GM18951 (cell line): ENCODE data around the gene LMF1.

Source experiments
- POLR2A ChIP-seq: IDR thresholded peaks from 4 replicates; pipeline ENCODE4 v1.6.1; 2011; ENCODE audit warnings: mild to moderate bottlenecking; ENCODE audit not compliant: insufficient read length, insufficient read depth; ENCODE audit errors: extremely low read depth
- in situ Hi-C: fragments of 300-500 bp; cut with MboI; formaldehyde crosslinking; loops from one replicate; pipeline ENCODE4 v1.12.0; 2022; ENCODE audit warnings: low sequenced_read_pairs, mixed read lengths, inconsistent platforms; ENCODE audit not compliant: unreplicated experiment

The LMF1 gene

DNA sequence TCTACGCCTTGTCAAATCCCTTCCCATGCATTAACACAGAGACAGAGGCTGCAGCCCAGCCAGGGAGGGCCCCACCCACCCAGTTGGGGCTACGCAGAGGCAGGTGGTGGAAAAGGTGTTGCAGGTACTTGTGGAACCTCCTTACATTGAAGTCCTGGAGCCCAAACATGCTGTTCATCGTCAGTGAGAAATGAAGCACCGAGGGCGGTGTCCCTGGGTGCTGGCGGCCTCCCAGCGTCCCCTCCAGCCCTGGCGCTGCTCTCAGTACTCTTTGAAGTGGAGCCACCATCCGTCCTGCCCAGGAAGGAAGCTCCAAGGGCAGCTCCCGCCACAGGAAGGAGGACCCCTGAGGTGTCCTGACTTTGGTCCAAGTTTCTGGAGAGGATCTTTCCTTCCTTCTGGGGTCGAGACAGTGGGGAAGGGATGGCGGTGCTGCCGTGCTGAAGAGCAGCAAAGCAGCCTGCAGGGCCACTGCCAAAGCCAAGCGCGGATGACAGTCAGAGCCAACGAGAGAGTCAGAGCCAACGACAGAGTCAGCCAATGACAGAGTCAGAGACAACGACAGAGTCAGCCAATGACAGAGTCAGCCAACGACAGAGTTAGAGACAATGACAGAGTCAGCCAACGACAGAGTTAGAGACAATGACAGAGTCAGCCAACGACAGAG is 23.4 kb downstream of the LMF1 start:
- no peak for TF ChIP-seq POLR2A
- in situ Hi-C loops = no loop called here

DNA sequence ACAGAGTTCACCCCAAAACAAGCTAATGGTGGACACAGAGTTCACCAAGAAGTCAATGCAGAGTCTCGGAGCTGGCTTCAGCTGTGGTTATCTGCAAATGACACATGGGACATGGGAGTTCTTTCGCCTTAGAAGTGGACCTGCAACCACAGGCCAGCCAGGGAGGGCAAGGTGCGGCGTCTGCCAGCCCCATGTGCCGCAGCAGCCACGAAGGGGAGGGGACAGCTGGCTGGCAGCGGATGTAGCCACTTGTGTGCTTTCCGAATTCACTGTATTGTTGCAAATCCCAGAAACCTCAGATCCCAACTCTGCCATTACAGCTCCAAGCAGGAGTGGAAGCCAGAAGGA is 24.8 kb downstream of the LMF1 start:
- in situ Hi-C loops = no loop called here
- no peak for TF ChIP-seq POLR2A

DNA sequence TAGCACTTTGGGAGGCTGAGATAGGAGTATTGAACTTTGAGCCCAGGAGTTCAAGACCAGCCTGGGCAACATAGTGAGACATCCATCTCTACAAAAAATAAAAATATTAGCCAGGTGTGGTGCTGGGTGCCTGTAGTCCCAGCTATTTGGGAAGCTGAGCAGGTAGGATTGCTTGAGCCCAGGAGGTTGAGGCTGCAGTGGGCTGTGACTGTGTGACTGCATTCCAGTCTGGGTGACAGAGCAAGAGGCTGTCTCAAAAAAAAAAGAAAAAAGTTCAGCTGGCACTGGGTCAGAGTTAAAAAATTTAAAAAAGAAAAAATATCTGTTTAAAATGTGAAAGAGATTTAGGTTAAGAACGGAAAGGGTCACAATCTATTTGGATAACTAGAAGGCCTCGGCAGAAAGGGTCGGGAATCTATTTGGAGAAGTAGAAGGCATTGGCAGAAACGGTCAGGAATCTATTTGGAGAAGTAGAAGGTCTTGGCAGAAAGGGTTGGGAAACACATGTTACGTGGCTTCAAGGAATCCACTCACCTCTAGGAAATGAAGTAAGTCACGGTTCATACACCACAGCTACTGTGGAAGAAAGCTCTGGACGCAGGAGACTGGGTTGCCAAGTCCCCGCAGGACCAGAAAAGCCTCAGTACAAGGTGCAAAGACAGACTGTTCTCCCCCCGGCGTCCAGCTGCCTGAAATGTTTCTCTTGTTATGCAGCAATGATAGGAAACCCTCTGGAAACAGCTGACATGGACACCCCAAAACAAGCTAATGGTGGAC is 25.3 kb downstream of the LMF1 start:
- in situ Hi-C loops = no loop called here
- no peak for TF ChIP-seq POLR2A

DNA sequence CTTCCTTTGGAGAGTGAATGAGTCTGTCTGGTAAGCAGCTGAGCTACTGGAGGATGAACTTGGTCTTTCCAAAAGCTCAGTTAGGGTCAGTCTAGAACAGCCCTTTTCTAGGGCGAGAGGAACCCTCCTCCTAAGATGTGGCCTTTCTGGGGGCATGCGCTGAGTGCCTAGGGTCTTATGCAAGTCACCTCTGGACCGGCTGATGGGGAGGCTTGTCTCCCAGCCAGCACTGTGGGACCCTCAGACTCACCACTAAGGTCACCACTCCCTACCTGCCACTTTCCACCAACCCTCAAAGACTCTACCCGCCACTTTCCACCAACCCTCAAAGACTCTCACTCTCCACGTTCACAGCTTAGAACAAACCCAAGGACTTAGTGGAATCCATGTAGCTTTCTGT is 26.8 kb downstream of the LMF1 start:
- in situ Hi-C loops = no loop called here
- no peak for TF ChIP-seq POLR2A

DNA sequence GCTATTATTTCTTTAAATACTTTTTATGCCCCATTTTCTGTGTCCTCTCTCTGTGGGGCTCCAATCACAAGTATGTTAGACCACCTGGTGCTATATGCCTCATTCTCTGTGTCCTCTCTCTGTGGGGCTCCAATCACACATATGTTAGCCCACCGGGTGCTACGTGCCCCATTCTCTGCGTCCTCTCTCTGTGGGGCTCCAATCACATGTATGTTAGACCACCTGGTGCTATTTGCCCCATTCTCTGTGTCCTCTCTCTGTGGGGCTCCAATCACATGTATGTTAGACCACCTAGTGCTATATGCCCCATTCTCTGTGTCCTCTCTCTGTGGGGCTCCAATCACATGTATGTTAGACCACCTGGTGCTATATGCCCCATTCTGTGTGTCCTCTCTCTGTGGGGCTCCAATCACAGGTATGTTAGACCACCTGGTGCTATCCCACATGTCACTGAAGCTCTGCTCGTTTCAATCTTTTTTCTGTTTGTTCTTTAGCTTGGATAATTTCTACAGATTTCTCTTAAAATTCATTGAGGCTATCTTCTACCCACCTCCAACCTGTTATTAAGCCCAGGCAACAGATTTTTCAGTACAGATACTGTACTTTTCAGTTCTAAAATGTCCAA is 28.2 kb downstream of the LMF1 start:
- in situ Hi-C loops = no loop called here
- TF ChIP-seq POLR2A = no peak

DNA sequence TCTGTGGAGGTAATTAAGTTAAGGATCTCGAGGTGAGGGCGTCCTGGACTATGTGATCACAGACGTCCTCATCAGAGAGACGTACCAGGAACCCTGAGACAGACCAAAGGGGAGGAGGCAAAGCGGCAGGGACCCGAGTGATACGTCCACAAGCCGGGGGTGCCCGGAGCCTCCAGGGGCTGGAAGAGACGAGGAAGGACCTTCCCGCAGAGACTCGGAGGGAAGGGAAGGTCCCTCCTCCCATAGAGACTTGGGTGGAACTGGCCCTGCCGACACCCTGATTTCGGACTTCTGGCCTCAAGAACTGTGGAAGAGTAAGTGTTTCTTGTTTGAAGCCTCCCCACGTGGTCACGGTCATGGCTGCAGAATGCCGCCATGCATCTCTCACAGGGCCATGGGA is 30.8 kb downstream of the LMF1 start:
- no peak for TF ChIP-seq POLR2A
- in situ Hi-C loops = no loop called here

DNA sequence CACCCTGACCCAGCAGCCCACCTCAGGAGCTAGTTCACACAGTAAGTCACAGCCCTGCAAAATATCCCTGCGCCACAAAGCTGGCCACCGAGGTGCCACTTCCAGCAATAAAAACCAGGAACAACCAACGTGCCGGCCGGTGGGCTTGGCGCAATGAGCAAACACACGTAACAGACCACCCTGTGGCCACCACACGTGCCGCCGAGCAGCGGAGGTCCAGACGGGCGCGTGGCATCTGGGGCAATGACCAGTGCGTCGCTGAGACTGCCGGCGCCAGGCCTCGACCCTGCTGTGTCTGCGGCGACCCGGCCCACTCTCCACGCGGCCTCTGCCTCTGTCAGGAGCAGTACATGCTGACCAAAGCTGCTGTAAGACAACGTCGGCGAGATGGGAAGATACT is 31.5 kb downstream of the LMF1 start:
- TF ChIP-seq POLR2A = no peak
- in situ Hi-C loops = no loop called here

DNA sequence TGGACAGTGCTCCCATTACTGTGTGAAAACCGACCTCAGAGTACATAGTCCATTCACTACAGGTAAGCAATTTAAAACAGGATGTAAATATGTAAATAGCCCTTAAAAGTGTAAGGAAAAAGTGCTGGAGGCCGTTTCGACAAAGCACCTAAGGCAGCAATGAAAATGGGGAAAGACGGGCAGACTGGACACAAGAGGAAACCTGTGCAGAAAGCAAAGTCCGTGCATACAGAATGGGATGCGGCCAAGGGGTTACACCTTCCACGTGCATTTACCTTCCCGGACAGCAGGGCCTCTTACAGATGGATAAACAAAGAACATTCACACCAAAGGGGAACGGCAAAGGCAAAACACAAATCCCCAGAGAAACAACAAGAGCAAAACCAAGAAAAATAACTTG is 32.0 kb downstream of the LMF1 start:
- TF ChIP-seq POLR2A = no peak
- in situ Hi-C loops = no loop called here

DNA sequence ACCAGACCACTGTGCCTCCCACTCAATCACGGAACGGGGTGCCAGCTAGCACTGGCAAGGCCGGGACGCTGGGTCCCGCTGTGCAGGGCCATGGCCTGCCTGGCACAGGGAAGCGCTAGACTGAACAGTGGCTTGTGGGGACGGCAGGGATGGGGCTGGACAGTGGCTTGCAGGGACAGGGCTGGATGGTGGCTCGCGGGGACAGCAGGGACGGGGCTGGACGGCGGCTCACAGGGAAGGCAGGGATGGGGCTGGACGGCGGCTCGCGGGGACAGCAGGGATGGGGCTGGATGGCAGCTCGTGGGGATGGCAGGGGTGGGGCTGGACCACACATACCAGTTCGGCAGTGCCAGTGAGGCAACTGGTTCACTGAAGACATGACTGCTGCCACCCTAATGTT is 32.6 kb downstream of the LMF1 start:
- TF ChIP-seq POLR2A = no peak
- in situ Hi-C loops = no loop called here

DNA sequence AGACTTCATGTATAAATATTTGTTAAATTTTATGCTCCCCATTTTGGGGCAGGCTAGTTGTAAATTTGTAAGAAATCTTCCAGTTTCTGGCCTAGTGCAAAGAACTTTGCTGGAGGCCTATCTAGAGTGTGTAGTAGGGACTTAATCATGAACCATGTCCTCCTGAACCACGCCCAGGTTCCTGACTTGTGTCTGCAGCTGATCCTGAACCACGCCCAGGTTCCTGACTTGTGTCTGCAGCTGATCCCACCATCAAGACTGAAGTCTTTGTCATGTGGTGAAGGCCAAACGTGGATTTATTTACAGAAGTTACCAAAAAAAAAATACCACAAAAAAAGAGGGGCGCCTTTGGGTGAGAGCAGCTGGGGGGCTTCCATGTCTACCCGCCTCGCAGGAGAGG is 33.1 kb downstream of the LMF1 start:
- in situ Hi-C loops = no loop called here
- TF ChIP-seq POLR2A = no peak

DNA sequence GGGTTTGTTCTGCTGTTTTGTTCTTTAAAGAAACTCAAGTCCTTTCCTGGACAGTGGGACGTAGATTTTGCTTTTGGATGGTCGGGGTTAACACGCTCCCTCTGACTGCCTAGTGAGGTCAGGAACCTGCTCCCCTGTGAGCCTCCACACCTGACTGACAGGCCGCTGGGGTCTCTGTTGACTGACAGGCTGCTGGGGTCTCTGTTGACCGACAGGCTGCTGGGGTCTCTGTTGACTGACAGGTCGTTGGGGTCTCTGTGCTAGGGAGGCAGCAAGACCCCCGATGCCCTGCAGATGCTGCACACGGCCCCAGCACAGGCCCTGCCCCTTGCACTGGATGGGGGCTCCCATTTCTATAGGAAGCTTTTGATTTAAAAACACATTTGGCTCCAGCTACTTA is 33.5 kb downstream of the LMF1 start:
- in situ Hi-C loops = no loop called here
- TF ChIP-seq POLR2A = no peak

DNA sequence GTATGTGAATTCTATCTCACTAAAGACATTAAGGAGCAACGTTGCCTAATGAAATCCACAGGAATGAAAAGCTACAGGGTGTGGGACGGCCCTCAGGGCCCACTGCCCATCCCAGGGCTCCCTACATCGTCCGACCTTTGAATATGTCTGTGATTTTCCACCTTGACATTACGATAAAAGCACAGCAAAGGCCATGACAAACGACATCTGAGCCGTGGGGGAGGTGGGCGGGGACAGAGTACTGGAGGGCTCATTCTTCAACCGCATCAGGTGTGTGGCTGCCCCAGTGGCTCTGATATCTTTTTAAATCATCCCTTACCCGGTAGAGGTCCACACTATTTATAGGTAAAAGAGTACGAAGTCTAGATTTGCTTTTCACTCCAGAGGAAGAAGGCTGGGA is 35.1 kb downstream of the LMF1 start:
- in situ Hi-C loops = no loop called here
- no peak for TF ChIP-seq POLR2A

DNA sequence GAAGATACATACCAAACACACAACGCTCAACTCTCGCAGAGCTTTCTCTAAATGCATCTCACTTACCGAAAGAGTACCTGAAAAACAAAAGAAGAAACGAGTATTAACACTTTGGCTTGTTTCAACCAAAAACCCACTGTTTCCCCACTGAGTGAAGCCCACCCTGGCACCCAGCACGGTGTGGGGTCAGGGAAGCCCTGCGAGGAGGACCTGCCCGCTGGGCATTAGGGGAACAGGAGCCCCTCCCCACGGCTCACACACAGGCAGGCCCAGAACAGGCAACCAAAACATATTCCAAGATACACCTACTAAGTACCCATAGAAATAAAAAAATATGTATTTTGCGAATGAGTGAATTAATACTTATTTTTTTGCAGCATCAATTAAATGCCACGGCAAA is 36.6 kb downstream of the LMF1 start:
- TF ChIP-seq POLR2A = no peak
- in situ Hi-C loops = no loop called here

DNA sequence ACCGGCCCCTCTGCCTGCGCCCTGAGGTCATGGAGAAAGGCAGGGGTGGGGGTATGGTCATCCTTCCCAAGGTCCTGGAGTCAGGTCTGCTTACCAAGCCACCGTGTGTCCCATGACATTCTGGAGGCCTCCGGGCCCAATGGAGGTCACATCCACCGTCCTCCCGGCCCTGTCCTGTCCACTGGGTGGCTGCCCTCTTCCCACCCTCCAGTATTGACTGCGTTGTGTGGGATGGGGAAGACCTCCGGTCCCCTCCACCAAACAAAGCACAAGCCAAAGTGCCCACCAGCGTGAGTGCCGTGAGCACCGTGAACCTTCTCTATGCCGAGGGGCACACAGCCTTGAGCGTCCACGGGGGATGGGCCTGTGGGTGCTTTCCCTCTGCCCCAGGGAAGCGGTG is 37.2 kb downstream of the LMF1 start:
- TF ChIP-seq POLR2A = no peak
- in situ Hi-C loops = no loop called here
